GM06990 (cell line): ENCODE data around the gene STX11.

Experiments
- DNase-seq: peaks from one replicate; pipeline ENCODE4 v3.0.0-alpha.2; 2011; ENCODE audit not compliant: insufficient read length; ENCODE audit errors: extremely low read depth
- H3K27me3 ChIP-seq: replicated peaks from 2 replicates; pipeline ENCODE4 v1.6.0; 2011; ENCODE audit warnings: low read length; ENCODE audit not compliant: control insufficient read depth, insufficient read depth
- H3K36me3 ChIP-seq: 2 replicates; pipeline ENCODE4 v1.5.1; 2011; ENCODE audit warnings: low read length; ENCODE audit not compliant: control insufficient read depth, insufficient read depth
- H3K4me3 ChIP-seq: replicated peaks from 2 replicates; pipeline ENCODE4 v1.5.1; 2011; ENCODE audit warnings: low read depth, mild to moderate bottlenecking, control low read depth, low read length
- TF ChIP-seq, protein P1 (sequence below): IDR thresholded peaks from 2 replicates; pipeline ENCODE4 v1.5.1; 2011; ENCODE audit warnings: low read length, control low read depth, mild to moderate bottlenecking, inconsistent platforms; ENCODE audit not compliant: insufficient read depth, poor library complexity, severe bottlenecking

Gene STX11

DNA sequence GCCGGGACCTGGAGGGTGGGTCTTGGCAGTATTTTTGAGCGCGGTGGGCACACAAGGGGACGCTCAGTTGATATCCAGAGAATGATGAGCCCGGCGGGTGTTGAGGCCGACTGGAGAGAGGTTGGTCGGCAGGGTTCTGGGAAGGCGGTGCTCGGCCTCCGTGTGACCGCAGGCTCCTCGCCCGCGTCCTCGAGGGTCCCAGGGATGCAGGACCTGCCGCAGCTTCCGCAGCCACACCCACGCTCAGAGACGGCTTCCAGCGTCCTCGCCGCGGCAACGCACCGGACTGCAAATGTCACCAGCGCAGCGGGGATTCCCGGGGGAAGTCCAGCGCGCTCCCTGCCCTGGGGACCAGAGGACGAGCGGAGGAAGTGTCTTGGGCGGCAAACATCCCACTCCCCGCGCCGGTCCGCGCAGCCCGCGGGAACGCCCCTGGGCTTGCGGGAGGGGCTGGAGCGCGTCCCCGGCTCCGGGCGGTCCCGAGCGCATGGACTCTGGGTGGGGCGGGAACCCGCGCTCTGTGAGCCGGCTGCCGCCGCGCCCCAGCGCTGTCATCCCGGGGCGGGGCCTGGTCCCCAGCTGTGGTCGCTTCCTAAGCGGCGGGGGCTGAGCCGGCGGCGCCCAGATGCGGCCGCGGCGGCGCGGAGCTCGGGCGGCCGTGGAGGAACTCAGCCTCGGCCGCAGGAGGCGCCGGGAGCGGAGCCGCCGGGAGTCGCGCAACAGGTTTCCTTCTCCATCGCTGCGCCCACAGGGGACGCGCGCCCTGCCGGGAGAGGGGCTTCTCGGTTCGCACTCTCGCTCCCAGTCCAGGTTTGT lies at the start of gene STX11:
Gene STX11 (plus strand): TSS at position 624 of the 816 bp plus-strand sequence. CDS start 36,111 bp downstream, outside the sequence.
- TF ChIP-seq, protein P1, sequence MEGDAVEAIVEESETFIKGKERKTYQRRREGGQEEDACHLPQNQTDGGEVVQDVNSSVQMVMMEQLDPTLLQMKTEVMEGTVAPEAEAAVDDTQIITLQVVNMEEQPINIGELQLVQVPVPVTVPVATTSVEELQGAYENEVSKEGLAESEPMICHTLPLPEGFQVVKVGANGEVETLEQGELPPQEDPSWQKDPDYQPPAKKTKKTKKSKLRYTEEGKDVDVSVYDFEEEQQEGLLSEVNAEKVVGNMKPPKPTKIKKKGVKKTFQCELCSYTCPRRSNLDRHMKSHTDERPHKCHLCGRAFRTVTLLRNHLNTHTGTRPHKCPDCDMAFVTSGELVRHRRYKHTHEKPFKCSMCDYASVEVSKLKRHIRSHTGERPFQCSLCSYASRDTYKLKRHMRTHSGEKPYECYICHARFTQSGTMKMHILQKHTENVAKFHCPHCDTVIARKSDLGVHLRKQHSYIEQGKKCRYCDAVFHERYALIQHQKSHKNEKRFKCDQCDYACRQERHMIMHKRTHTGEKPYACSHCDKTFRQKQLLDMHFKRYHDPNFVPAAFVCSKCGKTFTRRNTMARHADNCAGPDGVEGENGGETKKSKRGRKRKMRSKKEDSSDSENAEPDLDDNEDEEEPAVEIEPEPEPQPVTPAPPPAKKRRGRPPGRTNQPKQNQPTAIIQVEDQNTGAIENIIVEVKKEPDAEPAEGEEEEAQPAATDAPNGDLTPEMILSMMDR: no peak
- Histone ChIP-seq H3K27me3 (no peaks in the 10 kb centered on the region), H3K36me3 (peaks cover 4% of the 10 kb centered on the region), H3K4me3 (peak within 1 kb of the TSS; percentile 89)
- DNase-seq: peak; percentile 91

DNA sequence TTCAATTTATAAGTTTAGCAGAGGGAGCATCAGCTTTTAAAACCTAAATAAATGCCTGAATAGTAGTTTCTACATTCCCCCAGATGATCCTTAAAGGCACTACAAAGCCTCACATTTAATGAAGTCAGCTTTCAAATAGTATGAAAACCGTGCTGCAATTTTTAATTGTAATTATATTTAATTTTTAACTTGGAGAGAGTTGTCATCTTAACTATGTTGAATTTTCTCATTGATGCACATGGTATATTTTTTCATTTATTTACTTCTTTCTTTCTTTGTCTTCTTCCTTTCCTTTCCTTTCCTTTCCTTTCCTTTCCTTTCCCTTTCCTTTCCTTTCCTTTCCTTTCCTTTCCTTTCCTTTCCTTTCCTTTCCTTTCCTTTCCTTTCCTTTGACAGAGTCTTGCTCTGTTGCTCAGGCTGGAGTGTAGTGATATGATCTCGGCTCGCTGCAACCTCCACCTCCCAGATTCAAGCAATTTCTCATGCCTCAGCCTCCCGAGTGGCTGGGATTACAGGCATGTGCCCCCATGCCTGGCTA lies 47.2 kb upstream of the STX11 start:
- H3K36me3 ChIP-seq: no peaks in the 10 kb centered on the region
- TF ChIP-seq, protein P1: no peak
- no peaks in the 10 kb centered on the region for H3K27me3 ChIP-seq
- DNase-seq: no peak
- H3K4me3 ChIP-seq: no peak overlapping the region

DNA sequence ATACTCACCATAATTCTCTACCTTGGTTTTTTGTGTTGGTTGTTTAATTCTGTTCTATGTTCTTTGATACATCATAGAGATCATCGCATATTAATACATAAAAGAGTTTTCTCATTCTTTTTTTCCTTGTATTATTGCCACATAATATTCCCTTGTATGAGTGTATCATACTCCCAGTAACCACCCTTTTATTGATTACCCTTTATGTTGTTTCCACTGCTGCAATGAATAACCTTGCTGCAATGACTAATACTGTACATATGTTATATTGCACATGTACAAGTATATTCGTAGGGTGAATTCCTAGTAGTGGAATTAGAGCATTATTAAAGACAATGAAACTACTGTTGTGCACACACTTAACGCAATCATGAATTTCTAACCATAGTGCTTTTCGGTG lies 45.8 kb upstream of the STX11 start:
- Histone ChIP-seq H3K36me3 (no peaks in the 10 kb centered on the region), H3K4me3 (no peak overlapping the region), H3K27me3 (no peaks in the 10 kb centered on the region)
- no peak for DNase-seq
- TF ChIP-seq, protein P1: no peak

GRCh38 chr6:144104898-144105487 lies 45.3 kb upstream of the STX11 start:
- DNase-seq: peak; percentile 61
- no peaks in the 10 kb centered on the region for H3K27me3 ChIP-seq
- TF ChIP-seq, protein P1: peak; percentile 48
- no peaks in the 10 kb centered on the region for H3K36me3 ChIP-seq
- H3K4me3 ChIP-seq: no peak overlapping the region

DNA sequence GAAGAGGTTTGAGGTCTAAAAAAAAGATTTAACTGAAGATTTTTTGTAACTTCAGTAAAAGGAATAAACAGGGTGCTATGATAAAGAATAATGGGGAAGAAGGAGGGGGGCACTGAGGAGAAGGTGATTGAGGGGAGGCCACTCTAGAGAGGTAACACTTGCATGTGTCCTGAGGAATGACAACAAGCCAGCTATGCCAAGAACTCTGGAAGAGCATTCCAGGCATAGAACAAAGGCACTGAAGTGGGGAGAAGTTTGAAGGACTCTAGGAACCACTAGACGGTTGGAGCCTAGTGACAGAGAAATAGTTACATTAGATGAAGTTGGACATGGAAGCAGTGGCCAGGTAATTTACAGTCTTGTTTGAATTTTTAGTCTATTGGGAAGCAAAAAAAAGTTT lies 44.1 kb upstream of the STX11 start:
- no peak for DNase-seq
- TF ChIP-seq, protein P1: no peak
- H3K27me3 ChIP-seq: no peaks in the 10 kb centered on the region
- no peak overlapping the region for H3K4me3 ChIP-seq
- H3K36me3 ChIP-seq: no peaks in the 10 kb centered on the region
